SK-N-MC (cell line): Measurements from ENCODE around the gene TNRC6C.

ENCODE experiments used
- EZH2 ChIP-seq: fragments of 200-600 bp; sonication (generic); IDR thresholded peaks from one replicate; pipeline ENCODE4 v1.6.1; 2017; ENCODE audit warnings: antibody characterized with exemption
- FOXP2 ChIP-seq: optimal IDR thresholded peaks from 2 replicates; pipeline ENCODE3; 2011; ENCODE audit warnings: mild to moderate bottlenecking, moderate library complexity; ENCODE audit not compliant: insufficient read depth; ENCODE audit errors: extremely low read length, control extremely low read depth
- POLR2AphosphoS5 ChIP-seq: IDR thresholded peaks from 2 replicates; pipeline ENCODE4 v1.6.1; 2012; ENCODE audit warnings: mild to moderate bottlenecking, low read depth, low read length, borderline replicate concordance

DNA sequence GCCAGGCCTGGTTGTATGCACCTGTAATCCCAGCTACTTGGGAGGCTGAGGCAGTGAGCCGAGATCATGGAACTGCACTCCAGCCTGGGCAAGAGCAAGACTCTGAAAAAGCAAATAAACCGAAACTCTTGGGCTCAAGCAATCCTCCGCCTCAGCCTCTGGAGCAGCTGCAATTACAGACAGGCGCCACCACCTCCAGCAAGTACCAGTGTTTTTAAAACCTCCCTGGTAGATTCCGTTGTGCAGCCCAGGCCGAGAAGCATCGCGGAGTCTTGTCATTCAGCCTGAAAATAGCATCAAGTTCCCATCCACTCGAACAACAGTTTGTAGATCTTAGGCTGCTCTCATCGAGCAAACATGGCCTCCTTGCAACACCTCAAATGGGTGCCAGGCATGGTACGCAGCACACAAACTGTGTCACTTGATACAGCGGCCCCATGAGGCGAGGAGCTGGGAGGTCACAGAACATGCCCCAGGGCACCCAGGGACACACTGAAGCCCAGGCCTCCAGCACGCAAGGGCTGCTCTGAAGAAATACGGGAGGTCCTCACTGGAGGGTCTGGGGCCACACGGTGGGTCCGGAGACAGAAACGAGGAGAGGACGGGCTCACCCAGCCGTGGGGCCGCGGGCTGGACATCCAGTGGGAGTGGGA, 152.0 kb downstream of the TNRC6C start:
- no peak for TF ChIP-seq POLR2AphosphoS5
- no peak for TF ChIP-seq EZH2
- TF ChIP-seq FOXP2, result no peak
